GM19395 (cell line): ENCODE results near the gene DPY19L3.
"Not testable (repeated sequence)": the region's sequence is repeated elsewhere in the genome, so short reads cannot be mapped to it uniquely, and the experiment has no call there.

Experiments
- ATAC-seq: cut with Tn5 transposase; IDR thresholded peaks from one replicate; pipeline ENCODE4 v1.9.1; 2021; ENCODE audit warnings: mild to moderate bottlenecking, moderate library complexity; ENCODE audit not compliant: unreplicated experiment

Gene DPY19L3

DNA sequence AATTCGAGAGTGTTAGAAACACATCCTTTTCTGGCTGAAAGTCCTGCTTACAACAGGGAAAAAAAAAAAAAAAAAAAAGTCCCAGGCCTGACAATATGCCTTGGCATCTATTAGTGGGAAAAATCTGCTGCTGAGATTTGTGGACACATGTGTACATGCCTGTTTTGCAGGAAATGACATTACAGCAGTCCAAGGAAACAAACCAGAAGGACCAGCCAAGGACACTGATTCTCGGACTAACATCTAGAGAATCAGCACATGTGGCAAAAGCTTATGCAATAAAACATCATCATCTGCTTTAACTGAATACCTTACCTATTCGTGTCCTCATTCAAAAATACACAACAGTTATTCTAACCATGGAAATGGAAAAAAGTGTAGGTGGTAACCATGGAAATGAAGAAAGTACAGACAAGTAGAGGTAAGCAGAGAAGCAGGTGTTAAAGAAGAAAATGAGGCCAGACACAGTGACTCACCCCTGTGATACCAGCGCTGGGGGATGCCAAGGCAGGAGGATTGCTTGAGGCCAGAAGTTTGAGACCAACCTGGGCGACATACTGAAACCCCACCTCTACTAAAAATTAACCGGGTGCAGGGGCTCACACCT, 9.4 kb upstream of the DPY19L3 start:
- no peak for ATAC-seq

GRCh38 chr19:32397671-32398101, 7.9 kb upstream of the DPY19L3 start:
- no peak for ATAC-seq

- ATAC-seq: no peak
Measured at GRCh38 chr19:32401992-32402391, 3.6 kb upstream of the DPY19L3 start.

GRCh38 chr19:32403291-32403995, 2.1 kb upstream of the DPY19L3 start:
- no peak for ATAC-seq

DNA sequence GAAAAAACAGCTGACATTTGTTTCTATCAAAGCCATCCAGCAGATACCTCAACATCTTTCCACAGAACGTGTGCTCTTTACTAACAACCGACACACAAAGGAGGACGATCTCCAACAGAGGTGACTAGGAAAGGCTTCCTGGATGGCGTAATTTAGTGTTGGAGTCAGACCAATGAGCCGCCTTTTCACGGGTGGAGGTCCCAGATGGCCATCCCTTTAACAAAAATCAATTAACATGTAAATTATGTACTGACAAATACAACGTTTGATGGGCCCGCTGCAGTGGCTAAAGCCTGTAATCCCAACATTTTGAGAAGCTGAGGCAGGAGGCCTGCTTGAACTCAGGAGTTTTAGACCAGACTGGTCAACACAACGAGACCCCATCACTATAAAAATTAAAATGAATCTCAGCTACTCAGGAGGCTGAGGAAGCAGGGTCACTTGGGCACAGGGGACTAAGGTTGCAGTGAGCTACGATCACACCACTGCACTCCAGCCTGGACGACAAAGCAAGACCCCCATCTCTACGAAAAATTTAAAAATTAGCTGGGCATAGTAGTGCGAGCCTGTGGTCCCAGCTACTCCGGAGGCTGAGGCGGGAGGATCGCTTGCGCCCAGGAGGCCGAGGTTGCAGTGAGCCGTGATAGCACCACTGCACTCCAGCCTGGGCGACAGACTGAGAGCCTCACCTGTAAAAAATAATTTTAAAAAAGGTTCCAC, 1.2 kb upstream of the DPY19L3 start:
- ATAC-seq: no peak

- ATAC-seq: peak; percentile 22
Measured at GRCh38 chr19:32404933-32405430, 588 bp upstream of the DPY19L3 start.

- ATAC-seq: no peak
Measured at GRCh38 chr19:32406161-32407003, 812 bp downstream of the DPY19L3 start.

DNA sequence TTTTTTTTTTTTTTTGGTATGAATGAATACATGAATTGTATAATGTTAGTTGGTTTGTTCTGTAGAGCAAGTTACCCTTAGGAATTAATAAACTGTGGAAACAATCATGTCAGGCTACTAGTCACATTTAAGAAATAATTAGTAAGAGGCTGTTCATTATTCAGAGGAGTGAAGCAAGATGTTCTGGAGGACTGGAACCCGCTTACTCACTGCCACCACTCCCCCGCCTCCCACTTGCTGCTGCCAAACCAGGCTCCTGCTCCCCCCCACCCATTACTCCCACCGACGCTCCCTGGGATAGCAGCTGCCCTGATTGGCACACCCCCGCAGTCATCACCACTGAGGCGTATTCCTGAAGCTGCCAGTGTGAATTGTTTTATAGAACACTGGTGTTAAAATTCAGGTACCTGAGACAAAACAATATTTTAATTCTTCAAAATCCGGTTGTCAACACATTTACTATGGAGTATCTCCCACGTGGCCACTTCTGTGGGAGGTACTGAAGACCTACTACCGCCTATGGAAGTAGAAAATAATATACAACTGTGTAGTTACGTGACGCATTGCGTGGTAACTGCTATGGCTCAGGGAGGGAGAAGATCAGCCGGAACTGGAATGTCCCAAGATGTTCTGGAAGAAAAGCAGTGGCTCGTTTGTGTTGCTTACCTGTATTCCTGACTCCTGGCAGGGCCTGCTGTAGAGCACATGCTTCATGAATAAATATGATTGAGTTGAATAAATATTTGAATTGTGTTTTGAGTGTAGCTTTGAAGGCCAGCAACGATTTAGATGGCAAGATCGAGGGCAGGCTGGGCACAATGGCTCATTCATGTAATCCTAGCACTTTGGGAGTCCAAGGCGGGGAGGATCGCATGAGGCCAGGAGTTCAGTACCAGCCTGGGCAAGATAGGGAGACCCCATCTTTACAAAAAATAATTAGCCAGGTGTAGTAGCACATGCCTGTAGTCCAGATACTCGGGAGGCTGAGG, 1.7 kb downstream of the DPY19L3 start:
- ATAC-seq: no peak

GRCh38 chr19:32415246-32415645, 9.7 kb downstream of the DPY19L3 start:
- no peak for ATAC-seq

- ATAC-seq: no peak
Measured at GRCh38 chr19:32415669-32416068, 10.1 kb downstream of the DPY19L3 start.

DNA sequence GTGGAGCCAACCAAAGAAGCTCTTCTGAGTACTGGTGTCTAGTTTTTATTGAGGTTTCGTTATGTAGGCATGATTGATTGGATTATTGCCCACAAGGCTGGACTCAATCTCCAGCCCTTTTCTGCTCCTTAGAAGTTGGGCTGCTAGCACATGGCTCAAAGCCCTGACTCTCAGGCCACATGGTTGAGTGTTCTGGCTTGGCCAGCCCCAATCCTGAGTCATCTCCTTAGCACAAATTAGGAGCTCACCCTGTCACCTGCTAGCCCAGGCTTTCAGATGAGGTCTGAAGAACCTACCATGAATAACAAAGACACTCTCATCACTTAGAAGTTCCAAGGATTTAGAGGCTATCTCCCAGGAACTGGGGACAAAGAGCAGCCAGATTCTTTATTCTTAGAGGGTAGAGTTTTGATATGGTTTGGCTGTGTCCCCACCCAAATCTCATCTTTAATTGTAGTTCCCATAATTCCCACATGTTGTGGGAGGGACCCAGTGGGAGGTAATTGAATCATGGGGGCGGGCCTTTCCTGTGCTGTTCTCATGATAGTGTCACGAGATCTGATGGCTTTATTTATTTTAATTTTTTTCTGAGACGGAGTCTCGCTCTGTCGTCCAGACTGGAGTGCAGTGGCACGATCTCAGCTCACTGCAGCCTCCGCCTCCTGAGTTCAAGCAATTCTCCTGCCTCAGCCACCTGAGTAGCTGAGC, 11.3 kb downstream of the DPY19L3 start:
- ATAC-seq: no peak

- no peak for ATAC-seq
Measured at GRCh38 chr19:32418155-32418554, 12.6 kb downstream of the DPY19L3 start.

- ATAC-seq: no peak
Measured at GRCh38 chr19:32421589-32422361, 16.2 kb downstream of the DPY19L3 start.

DNA sequence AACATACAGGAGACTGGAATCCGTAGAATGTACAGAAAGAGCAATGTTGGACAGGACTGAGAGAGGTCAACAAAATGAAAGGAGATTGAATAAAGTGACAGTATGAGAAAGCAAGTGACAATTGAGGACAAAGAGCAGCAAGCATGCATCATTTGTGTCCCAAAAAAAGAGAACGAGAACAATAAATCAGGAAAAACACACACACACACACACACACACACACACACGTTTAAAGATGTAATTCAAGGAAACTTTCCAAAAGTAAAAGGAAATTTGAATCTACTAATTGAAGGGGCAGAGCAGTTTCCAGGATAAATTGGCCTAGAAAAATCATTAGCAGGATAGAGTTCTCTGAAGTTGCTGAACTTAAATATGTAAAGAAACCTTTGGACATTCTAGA, 16.9 kb downstream of the DPY19L3 start:
- ATAC-seq: no peak

DNA sequence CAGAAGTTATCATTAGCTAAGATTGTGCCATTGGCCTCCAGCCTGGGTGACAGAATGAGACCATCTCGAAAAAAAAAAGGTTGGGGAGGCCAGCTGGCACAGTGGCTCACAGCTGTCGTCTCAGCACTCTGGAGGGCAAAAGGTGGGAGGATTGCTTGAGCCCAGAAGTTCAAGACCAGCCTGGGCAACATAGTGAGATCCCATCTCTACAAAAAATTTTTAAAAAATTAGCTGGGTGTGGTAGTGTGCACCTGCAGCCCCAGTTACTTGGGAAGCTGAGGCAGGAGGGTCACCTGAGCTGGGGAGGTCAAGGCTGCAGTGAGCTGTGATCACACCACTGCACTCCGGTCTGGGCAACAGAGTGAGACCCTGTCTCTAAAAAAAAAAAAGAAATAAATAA, 18.4 kb downstream of the DPY19L3 start:
- ATAC-seq: not testable (repeated sequence)

- no peak for ATAC-seq
Measured at GRCh38 chr19:32427536-32427935, 22.0 kb downstream of the DPY19L3 start.

DNA sequence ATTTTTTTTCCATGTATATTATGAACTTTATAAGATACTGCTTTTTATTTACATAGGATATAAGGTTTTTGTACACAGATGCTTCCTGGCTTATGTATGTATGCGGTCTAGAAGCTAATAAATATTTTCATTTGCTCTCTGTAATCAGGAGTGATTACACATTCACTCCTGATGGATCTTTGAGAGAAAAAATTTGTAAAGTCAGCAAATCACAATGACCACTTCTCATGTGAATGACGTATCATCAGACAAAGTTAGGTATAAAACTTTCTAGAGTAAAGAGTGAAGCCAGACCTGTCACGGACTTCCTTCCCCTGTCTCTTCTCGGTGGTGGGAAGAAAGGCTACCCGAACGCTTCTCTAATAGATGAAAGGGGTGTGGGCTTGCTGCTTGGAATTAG, 31.1 kb downstream of the DPY19L3 start:
- ATAC-seq: no peak

DNA sequence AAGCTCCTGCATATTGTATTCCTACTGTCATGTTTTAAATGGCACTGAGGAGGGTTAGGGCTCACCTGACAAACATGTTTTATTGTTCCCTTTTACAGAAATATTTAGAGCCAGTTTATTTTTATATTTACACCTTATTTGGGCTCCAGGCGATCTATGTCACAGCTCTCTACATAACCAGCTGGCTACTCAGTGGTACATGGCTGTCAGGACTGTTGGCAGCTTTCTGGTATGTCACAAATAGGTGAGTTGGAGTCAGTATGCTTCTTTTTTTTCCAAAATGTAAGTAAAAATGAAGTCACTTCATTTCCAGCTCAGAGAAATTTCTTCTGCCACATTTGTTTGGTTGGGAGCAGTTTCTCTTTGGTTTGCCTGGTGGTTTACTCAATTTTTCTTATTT, 31.5 kb downstream of the DPY19L3 start:
- no peak for ATAC-seq
